GM12872 (cell line): ENCODE measurements around the gene STK24.

Experiments
- TF ChIP-seq, protein P1 (sequence below): IDR thresholded peaks from 3 replicates; pipeline ENCODE4 v1.5.1; 2011; ENCODE audit warnings: low read depth, mild to moderate bottlenecking, low read length, moderate library complexity; ENCODE audit not compliant: insufficient read depth

STK24 gene

DNA sequence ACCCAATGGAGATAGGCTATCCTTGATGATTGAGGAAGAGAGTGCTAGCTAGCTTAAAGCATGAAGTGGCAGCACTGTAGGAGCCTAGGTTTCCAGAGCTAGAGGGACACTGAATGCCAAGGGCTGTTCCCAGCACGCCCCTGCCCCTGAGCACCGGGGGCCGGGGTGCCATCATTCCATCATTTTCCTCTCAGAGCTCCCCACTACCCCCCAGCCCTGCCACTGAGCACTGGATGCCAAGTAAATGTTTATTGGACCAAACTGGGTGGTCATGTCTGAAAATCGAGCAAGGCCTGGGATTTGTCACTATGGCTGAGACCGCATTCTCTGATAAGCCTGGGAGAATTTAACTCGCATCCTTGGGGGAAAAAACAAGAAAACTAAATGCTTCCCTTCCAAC, 142.8 kb downstream of the STK24 start:
- TF ChIP-seq, protein P1, sequence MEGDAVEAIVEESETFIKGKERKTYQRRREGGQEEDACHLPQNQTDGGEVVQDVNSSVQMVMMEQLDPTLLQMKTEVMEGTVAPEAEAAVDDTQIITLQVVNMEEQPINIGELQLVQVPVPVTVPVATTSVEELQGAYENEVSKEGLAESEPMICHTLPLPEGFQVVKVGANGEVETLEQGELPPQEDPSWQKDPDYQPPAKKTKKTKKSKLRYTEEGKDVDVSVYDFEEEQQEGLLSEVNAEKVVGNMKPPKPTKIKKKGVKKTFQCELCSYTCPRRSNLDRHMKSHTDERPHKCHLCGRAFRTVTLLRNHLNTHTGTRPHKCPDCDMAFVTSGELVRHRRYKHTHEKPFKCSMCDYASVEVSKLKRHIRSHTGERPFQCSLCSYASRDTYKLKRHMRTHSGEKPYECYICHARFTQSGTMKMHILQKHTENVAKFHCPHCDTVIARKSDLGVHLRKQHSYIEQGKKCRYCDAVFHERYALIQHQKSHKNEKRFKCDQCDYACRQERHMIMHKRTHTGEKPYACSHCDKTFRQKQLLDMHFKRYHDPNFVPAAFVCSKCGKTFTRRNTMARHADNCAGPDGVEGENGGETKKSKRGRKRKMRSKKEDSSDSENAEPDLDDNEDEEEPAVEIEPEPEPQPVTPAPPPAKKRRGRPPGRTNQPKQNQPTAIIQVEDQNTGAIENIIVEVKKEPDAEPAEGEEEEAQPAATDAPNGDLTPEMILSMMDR, result no peak

DNA sequence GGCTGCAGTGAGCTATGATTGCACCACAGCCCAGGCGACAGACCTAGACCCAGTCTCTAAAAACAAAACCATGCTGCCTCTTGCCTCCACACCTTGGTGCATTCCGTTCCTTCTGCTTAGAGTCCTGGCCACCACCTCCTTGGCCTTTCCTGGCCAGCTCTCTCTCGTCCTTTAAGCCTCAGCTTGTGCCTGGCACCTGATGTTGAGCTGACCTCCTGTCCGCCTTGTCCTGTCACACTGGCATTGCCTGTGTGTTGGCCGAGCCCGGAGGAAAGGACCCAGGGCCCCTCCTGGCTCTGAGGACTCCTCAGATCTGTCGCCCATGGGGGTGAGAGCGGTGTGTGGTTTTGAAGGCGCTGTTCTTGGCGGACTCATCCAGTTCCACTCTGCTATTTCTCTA, 143.3 kb downstream of the STK24 start:
- TF ChIP-seq, protein P1, result no peak

DNA sequence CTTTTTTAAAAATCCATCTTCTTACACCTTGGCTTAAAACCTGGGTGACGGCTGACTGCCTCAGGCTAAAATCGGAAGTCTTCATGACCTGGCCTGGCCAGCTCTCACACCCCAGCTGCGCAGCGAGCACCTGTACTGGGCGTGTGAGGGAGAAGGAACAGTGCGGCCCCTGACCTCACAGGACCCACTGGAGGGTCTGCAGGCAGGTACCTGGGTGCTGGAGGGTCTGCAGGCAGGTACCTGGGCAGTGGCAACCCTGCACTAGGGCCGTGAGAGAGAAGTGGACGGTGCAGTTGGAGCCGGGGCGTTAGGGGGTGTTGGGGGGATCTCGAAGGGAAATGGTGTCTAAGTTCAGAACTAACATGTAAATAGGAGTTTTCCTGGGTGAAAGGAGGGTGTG, 144.3 kb downstream of the STK24 start:
- TF ChIP-seq, protein P1, result no peak

DNA sequence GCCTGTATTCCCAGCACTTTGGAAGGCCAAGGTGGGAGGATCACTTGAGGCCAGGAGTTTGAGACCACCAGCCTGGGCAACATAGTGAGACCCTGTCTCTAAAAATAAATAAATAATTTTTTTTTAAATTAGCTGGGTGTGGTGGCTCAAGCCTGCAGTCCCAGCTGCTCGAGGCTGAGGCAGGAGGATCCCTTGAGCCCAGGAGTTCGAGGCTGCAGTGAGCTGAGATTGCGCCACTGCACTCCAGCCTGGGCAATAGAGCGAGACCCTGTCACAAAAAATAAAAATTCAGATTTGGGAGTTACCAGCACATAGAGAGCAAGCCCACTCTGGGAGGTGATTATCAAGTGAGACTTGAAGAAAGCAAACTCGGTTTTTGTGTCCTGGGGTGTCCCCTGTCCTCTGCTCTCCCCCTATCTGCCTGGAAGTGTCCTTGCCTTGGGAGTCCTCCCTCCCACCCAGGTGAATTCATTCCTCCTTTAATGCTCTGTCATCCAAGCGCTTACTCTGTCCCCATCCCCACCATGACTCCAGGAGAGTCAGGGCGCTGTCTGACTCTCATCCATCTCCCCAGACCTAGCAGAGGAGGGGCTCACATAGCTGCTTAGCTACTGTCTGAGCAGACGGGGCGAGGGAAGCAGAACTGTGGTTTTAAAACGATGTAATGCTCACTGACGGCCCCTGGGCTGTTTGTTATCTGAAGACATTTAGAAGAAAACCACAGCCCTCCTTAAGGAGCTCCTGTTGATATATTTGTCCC, 146.8 kb downstream of the STK24 start:
- TF ChIP-seq, protein P1, result no peak

DNA sequence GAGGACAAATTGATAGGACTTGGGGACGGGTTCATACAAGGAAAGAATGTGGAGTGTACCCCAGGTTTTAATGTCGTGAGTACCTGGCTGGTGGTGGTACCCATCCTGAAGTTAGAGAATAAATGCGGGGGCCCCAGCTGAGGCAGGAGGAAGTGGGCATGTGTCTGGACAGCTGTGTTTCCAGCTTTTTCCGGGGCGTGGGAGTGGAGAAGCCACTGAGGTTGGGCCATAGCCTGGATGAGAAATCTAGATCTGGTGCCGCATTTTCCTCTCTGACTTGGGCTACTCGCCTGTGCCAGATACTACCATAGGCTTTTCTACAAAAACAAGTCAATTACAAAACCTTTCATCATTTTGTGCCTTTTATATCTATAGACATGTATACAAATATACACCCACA, 147.4 kb downstream of the STK24 start:
- TF ChIP-seq, protein P1, result no peak

DNA sequence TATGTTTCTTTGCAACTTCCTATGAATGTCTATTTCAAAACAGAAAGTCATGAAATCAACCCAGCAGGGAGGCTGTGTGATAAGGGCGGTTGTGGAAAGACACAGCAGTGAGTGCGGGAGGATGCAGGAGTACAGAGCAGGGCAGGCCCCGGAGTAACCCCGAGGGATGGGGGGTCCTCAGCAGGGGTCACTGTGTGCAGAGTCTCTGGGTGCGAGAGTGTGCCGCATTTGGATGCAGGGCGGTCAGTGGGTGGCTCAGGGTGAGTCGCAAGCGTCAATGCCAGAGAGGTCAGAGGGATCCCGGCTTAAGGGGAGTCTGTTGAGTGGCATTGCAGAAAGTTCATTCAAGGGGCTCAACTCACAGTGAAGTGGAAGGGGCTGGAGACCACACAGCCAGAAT, 147.8 kb downstream of the STK24 start:
- TF ChIP-seq, protein P1, result no peak

DNA sequence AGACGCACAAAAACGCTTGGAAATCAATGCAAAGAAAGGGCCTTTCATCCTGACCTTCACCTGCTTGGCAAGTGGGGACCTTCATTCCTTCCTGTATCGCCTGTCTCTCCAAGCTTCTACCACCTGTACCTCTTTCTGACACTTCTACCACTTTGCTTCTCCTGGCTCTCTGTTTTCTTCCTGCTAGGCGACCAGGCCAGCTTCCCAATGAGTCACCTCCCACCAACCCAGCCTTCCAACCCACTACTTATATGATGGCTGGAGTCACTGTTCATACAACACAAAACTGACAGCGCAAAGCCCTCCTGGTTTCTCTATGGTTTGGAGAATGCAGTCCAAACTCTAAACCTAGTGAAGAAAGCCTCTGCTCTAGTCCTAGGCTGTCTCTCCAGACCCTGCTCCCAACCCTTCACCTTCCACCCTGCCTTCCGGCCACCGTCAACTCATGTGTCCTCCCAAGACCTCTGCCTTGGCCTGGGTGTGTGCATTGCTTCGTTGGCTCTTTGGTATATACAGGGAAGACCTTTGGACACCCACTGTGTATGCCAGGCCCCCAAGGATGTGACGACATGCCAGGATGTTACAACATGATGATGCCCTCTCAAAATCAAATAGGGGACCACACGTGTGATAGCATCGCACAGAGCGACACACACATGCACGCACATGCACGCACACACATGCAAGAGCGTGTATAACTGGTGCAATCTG, 148.5 kb downstream of the STK24 start:
- TF ChIP-seq, protein P1, result no peak
